Skin of body (tissue), 2 donors: ENCODE results near the gene CACNA1C. TPM values are rescaled to one million over a fixed set of nuclear protein-coding genes. Genes with fewer than 3 reads are reported as not detected.
"Not testable (repeated sequence)": the region's sequence is repeated elsewhere in the genome, so short reads cannot be mapped to it uniquely, and the experiment has no call there.

Experiments used
- DNase-seq: peaks from one replicate; lab custom pipeline; 2025; lab: John Stamatoyannopoulos, UW
- total RNA-seq: library from RNA; depleted of rRNA; stranded (reverse); fragments of >200 nt; gene quantifications from one replicate; pipeline ENCODE4 v1.2.3, GENCODE V29; 2014

The CACNA1C gene
- total RNA-seq, 1 donor from 2014 or later: 4.3 TPM

DNA sequence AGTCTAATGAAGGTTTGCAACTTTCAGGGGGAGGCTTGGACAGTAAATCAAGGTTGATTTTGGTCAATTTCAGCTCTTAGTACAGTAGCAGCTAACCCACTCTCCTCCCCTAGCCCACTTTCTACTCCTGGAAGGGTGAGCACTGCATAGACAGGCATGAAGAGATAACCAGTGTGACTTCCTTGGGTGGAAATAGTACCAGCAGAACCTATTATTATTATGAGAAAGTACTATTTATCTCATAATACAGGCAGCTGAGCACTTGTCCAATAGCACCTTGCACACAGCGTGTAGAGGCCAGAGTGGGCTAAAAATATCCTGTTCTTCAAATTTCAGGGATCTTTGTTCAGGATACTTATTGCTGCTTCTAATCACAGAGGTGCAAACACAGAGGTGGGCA, 645.8 kb downstream of the CACNA1C start:
- no peak for DNase-seq

DNA sequence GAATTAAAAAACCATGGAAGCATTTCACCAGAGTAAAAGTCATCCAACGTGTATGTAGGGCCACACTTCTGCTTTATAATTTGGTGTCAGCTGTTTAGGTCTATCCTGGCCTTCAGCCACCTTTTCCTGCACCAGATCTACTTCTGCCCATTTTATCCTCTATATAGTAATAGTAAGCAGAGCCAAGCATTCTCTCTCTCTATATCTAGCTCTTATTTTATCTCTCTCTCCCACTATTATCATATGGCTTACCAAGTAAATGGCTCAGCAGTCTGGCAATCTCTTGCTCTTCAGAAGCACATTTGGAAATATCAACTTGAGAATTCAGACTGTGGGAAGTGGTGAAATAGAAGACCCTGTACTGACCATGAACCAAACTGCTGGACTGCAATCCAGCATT, 657.9 kb downstream of the CACNA1C start:
- no peak for DNase-seq

DNA sequence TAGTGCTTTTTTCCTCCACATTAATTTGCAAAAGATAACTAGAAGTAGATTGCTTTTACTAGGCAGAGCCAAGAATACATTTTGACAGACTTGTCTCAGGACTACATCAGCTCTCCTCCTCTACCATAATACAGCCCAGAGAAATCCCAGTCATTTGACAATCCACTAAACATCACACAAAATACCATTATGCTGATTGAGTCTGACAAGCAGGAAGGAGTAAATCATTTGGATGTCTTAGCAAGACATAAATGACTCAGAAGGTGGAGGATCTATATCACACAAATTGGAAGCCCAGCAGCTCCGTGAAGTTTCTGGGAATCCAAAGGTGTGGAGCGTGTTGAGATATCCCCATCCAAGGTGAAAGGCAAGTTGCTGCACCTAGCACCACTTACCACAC, 666.6 kb downstream of the CACNA1C start:
- no peak for DNase-seq

DNA sequence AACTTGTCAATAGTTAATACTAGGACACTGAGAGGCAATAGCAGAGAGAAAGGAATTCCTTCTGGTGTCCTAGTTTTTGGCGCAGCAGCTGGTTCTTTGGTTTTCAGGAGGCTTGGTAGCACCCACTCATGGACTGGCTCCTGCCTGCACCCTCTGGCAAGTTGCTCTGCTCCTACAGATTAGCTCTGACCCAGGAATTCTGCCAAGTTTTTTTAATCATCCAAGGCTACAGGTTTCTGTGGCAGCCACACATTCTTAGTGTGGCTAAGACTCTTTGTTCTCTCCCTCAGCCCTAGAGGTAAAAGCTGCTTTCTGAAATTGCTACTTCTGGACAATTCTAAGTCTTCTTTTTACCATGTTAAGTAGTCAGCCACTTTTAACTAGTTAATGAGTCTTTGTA, 670.0 kb downstream of the CACNA1C start:
- DNase-seq: no peak

DNA sequence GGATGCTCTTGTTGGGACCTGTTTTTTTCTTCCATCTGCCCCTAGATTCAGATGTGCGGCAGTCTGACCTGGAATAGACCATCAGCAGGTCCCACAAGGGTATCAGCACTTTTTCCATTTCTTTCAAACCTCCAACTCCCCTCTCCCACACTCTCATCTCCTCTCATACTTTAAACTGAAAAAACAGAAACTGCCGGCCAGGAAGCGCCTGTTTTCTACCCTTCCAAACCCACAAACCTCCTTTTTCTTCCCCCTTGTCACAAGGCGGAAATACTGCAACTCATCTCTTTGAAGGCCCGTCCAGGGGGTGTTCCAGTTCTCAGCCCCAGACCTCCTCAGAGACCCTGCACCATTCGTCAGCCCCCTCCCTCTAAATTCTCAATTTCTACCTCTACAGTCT, 679.5 kb downstream of the CACNA1C start:
- DNase-seq: no peak

DNA sequence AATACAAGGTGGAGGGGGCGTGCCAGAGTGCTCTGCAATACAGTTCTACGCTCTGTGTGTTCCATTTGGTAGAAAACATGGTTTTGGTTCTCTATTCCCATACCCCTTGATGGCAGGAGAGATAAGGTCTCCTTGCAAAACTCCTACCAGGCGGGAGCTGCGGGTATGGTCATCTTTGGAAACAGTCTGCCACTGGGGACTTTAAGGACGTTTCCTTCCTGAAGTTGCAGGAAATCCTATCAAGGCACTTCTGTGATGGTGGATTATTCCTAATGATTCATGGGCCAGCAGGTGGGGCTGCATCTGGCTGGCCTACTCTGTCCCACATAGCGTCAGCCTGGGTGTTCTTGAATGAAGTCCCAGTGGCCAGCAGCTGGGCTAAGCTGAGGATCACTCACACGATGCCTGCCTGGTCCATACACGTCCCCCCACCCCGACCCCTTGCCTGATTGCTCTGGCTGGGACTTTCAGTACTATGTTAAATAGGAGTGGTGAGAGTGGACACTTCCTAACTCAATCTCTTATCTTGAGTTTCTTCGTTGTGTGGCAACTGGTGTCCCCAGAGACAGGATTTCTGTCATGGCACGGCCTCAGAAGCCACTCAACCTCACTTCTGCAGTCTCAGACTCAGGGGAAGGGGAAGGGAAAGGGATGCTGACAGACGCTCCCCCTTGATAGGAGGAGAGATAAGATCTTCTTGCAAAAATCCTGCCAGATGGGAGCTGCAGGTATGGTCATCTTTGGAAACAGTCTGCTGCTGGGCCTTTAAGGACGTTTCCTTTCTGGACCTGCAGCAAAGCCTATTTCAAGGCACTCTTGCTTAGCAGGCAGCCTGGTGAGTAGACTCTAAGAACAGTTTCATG, 680.9 kb downstream of the CACNA1C start:
- no peak for DNase-seq

DNA sequence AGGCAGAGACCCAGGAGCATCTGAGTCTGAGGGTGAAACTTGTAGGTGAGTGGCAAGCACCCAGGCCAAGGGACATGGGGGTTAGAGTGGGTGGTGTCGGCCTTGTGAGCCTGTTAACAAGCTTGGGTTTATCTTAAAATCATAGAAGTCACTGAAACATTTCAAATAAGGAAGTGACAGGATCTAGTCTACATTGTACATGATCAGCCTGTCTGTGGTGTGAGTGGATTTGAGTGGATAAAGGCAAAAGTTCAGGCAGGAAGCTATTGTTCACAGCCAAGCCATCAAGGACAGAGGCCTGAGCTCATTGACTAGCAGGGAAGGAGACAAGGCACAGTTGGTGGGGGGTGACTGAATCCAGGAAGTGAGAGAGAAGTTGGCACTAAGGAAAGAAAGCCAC, 682.6 kb downstream of the CACNA1C start:
- no peak for DNase-seq

DNA sequence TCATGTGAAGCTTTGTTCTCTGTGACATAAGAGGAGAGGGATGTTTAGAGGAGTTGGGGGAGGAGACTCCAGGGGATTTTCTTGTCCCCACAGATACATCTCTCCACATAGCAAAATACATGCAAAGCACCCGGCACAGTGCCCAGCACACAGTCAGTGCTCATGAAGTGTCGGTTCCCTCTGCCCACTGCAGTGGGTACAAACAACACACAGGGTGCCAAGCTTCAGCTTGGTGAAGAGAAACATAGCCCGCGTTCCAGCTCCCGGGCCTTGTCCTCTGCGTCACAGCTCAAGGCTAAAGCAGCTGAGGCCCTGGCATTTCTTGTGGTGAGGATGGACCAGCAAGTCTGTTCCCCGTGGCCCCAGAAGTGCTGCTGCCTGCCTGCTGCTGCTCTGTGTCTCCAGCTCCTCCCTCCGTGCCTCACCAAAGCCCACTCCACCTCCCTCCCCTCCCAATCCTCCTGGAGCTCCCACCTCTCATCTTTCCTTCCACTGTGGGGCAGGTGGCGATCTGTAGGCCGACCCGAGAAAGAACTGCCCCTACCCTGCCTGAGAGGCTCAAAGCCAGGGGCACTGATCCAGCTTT, 685.0 kb downstream of the CACNA1C start:
- no peak for DNase-seq

DNA sequence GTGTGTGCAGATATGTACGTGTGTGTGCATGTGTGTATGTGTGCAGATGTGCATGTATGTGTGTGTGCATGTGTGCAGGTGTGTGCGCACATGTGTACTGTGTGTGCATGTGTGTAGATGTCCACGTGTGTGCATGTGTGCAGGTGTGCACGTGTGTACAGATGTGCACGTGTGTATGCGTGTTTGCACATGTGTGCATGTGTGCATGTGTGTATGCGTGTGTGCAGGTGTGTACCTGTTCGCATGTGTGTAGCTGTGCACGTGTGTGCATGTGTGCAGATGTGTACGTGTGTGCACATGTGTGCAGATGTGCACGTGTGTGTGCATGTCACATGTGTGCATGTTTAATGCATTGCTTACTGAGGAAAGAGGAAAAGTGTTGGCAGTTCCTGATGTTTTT, 686.3 kb downstream of the CACNA1C start:
- DNase-seq: no peak

DNA sequence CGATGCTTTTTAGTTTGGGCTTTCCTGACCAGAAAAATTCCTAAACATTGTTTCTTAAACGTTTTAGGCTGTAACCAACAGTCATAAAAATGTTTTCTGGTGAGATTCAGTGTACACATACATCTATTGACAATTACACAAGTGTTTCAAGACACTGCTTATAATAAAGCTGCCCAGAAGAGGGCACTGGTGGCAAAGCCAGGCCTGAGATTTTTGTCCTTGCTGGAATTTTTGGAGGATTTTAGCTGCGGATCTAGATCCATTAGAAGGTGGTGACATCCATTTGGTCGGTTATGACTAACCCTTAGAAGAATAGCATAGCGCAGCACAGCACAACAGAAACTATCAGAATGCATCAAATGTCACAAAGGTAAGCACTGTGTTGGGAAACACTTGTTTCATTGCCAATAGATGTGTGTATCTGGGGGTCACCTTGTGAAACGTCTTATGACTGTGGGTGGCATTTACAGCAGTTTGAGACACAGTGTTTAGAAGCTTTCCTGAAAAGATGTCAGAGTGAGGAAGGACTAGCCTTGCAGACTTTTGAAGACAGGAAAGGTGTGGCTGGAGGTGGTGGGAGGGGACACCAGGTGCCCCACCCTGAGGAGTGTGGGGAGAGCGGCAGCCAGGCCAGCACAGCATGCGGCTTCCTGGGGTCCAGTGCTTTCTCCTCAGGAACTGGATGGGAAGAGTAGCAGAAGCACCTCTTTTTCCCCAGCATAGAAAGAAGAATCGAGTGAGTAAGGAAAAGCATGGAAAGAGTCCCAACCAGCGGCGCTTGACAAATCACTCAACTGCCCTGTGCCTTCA, 687.2 kb downstream of the CACNA1C start:
- DNase-seq: no peak

DNA sequence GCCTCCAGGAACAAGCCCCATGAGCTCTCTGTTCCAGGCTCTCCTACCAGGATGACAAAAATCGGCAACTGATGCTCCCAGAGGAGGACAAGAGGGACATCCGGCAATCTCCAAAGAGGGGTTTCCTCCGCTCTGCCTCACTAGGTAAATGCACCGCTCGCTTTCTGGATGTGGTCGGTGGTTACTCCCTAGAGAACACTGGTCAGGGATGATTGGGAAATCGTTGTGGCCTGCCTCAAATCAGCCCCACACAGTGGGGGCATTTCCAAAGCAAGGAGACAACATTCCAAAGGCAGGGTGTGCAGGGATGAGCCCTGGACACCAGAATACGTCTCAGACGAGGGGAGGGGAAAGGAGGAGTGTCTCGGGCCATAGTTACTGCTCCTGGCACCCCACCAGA, 689.2 kb downstream of the CACNA1C start:
- DNase-seq: not testable (repeated sequence)

DNA sequence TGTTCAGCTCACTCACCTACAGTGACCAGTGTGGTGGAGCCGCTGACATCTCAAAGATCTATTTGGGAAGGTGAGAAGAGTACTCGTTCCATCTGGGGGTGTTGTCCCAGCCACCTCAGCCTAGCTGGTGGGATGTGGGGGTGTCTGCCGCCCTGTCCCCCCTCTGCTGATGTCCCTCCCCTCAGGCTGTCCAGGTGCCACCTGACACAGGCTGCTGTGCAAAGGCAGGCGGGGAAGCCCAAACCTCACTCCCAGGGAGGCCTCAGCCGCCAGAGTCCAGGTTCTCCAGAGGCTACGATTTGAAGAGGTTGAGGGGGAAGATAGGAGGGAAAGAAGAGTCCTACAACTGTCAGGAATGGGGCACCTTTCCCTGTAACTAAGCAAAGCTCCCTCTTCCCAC, 690.7 kb downstream of the CACNA1C start:
- DNase-seq: no peak

DNA sequence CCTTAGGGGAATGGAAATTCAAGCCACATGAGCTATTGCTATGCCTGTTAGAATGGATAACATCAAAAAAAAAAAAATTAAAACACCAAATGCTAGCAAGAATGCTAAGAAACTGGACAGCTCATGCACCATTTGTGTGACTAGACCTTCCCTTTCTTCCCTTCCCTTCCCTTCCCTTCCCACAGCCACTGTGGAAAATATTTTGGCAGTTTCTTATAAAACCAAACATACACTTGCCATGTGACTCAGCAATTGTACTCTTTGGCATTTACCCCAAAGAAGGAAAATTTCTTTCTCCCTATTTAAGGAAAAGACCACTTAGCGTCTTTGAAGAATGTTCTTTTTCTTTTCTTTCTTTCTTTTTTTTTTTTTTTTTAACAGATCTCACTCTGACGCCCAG, 692.9 kb downstream of the CACNA1C start:
- DNase-seq: no peak

Other genes starting within 250 kb of the CACNA1C start
- 0.20 TPM for gene LRTM2, start 232.4 kb upstream of the CACNA1C start, total RNA-seq
- gene CACNA2D4, start 134.3 kb upstream of the CACNA1C start, total RNA-seq: 1.9 TPM
- gene DCP1B, start 48.5 kb upstream of the CACNA1C start, total RNA-seq: 5.7 TPM